HG03060 (cell line): ENCODE data around the gene RTN4R.
"Not testable (repeated sequence)": the region's sequence is repeated elsewhere in the genome, so short reads cannot be mapped to it uniquely, and the experiment has no call there.

Experiments used
- ATAC-seq: cut with Tn5 transposase; IDR thresholded peaks from one replicate; pipeline ENCODE4 v1.9.1; 2021; ENCODE audit warnings: low read depth, moderate number of reproducible peaks; ENCODE audit not compliant: unreplicated experiment

The RTN4R gene

GRCh38 chr22:20290045-20290392, 21.9 kb upstream of the RTN4R start:
- ATAC-seq = no peak

DNA sequence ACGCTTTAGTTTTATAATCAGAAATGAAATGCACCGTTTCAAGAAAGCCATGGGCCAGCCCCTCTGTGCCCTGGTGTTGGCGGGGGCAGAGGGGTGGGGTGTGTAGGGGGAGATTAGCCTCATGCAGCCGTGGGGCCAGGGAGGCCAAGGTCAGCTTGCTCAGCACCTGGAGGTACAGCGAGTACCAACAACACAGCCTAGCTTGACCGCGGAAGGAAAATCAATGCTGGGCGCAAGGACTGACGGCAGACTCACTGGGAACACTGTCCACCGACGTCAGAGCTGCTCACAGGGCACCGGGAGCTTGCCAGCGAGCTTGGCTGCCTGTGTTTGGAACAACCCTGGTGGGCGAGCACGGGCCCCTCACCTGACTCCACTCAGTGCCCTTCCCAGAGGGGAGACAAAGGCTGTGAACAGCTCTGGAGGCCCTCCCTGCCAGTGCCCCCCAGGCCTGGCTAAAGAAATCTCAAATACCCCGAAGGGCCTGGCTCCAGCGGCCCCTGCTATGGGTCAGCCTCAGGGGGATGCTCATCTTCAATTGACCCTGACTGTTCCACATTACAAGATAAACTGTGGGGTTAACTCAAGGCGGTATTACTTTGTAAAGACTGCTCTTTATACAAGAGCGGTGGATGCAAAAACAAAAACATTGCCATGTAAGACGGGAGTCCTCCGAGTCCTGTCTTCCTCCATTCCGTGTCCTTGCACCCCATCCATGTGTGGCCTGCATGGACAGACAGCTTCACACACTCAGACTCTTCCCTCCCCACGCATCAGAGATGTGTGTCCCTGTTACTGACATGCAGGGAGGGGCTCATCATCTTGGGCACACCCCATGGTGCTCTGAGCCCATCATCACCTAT, 21.3 kb upstream of the RTN4R start:
- ATAC-seq = not testable (repeated sequence)

DNA sequence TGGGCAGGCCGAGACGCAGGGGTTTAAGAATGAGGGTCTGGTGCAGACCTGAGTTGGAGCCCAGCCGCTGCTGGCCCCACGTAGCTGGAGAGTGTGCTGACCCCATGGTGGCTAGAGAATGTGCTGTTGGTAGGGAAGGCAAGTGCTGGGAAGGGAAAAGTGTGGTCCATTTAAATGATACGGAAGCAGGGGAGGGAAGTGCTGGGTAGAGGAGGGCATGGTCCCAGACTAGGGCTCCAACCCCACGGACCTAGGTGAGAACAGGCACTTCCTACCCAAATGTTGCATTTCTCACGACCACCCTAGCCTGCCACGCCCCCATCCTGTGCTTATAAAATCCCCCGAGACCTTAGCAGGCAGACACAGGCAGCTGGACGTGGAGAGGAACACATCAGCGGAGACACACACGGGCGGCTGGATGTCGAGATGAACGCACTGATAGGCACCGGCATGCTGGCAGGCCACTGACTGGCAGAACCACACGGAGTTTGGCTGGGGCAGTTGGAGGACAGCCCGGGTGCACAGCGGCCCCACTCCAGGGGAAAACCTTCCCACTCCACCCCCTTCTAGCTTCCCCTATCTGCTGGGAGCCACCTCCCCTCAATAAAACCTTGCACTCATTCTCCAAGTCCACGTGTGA, 18.8 kb upstream of the RTN4R start:
- ATAC-seq = not testable (repeated sequence)

DNA sequence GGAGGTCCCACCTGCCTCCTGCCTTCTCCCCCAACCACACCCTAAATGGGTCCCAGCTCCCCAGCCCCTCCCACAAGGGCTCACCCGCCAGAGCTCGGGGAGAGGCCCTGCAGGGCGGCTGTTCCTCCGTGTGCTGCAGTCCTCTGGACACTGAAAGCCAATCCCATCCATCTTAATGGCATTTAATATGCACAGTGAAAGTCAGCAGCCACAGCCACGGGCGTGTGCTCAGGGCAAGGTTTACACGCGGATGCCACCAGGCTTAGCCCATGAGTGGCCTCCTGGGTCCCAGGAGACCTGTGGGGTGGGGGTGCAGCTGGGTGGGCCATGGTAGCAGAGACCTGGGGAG, 18.2 kb upstream of the RTN4R start:
- ATAC-seq = not testable (repeated sequence)

DNA sequence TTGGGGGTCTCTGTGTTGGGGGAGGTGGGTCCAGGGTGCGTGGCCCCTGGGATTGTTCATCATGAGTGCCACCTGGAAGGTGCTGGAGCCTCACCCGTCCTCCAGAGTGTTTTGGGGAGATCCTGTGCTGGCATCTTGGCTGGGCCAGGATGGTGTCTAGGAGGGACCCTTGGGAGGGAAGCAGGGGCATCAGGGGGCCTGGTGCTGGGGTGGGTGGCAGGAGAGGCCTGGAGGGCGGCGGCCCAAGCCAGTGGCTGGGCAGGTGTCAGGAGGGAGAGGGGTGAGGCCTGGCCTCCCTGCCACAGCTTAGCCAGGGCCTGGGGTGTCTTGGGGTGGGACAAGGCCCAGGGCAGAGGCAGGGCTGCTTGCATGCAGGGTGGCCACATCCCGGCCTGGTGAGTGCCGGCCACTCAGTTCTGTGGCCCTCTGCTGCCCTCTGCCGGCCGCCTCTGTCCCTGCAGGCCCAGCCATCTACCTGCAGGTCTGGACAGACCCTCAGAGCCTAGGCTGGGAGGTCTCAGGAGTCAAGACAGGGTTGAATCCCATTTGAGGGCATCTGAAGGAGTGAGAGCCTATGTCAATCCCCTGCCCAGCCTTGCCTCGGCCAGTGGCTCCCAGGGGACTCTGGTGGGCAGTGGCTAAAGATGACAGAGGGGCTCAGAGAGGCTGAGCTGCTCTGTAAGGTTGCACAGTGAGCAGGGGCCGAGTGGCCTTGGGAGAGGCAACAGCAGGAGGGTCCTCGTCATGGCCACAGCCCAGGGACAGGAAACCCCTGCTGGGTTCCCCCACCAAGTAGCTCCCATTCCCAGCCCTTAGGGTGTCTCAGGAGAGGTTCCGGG, 17.6 kb upstream of the RTN4R start:
- not testable (repeated sequence) for ATAC-seq

DNA sequence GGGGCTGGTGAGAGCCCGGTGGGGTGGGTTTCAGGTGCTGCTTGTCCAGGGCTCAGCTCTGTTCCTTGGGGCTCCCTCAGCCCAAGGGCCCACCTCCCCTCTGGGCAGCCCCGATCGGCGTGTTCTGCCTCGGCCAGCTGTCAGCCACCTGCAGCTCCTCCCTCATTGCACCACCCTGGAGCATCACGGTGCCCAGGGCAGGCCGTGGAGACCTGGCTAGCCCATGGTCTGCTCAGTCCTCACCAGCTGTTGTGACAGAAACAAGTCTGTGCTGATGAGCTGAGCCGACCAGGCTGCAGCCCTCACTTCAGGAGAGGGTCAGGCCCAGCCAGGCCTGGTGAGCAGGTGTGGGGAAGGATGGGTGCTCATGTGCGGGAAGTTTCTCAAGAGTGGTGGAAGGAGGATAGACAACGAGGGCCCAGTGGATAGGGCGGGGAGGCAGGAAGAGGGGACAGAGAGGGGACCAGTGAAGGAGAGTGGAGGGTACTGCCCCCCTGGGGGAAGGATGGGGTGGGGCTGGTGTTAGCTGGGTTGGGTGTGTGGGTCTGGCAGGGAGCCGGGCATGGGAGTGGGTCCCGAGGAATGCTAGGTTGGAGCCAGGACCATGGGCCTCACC, 16.5 kb upstream of the RTN4R start:
- ATAC-seq = no peak

- no peak for ATAC-seq
Measured at GRCh38 chr22:20283674-20284066, 15.6 kb upstream of the RTN4R start.

GRCh38 chr22:20282901-20283673, 15.0 kb upstream of the RTN4R start:
- no peak for ATAC-seq

DNA sequence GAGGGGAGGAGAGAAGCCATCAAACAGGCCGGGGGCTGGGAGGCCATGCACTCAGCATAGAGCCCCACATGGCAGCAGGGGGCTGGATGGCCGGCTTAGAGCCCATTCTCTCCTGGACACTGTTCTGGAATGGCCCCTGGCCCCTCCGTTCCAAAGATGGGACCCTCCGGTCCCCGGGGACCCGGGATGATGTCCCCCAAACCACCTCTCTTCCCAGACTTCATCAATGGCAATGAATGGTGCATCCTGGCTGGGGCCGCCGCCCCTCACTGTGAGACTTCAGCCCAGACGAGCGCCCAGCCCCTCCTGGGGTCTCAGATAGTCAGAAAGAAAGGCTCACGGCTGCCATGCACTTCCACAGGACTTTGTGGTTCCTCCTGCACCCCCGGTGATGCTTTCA, 13.8 kb upstream of the RTN4R start:
- ATAC-seq = no peak

- ATAC-seq = not testable (repeated sequence)
Measured at GRCh38 chr22:20281473-20281872, 13.4 kb upstream of the RTN4R start.

GRCh38 chr22:20280866-20281265, 12.7 kb upstream of the RTN4R start:
- no peak for ATAC-seq

GRCh38 chr22:20280163-20280562, 12.0 kb upstream of the RTN4R start:
- ATAC-seq = not testable (repeated sequence)

DNA sequence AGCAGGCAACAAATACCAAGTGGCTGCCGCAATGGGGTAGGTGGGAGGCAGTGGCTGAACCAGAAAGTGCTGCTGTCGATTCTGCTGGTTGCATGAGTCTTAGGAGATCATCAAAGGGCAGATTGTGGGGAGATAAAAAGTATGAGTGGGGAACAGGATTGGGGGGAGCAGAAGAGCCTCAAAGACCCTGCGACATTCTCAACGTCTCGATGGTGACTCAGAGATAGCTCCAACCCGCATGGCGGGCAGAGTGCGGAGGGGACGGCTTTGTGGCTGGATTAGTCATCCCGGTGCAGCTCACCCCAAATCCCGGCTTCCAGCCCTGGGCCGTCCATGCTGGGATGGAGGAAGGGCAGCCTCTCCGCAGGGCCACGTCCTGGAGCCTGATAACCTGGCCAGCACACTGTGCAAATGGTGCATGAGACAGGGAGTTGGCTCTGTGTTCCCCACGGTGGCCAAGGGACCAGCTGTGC, 11.6 kb upstream of the RTN4R start:
- no peak for ATAC-seq

- not testable (repeated sequence) for ATAC-seq
Measured at GRCh38 chr22:20278726-20279490, 10.8 kb upstream of the RTN4R start.

DNA sequence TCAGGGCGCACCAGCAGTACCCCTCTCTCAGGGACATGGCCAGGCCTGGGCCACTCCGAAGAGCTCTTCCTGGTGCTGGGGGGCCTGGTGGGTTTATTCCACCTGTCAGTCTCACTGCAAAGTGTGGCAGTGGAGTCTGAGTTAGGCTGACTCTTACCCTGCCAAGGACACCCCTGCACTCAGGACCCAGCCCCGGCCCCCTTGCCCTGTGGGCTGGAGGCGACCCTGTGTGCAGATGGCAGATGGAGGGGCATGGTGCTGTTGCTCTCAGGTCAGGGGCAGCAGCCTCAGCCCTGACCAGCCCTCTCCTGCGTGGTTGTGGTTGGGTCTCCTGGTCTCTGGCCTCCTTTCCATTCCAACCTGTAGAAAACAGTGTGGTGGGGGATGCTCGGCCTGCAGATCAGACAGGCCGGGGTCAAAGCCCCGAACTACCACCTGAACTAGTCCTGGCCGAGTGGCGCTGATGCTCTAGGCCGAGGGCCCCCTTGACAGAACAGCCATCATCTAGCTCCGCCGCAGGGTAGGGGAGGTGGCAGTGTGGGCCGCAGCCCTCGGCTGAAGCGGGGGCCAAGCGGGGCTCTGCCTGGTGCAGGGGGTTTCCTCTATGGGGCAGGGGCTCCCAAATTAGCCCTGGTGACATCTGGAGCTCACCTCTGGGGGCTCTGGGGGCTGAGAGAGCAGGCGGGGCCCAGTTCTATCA, 10.0 kb upstream of the RTN4R start:
- ATAC-seq = not testable (repeated sequence)

DNA sequence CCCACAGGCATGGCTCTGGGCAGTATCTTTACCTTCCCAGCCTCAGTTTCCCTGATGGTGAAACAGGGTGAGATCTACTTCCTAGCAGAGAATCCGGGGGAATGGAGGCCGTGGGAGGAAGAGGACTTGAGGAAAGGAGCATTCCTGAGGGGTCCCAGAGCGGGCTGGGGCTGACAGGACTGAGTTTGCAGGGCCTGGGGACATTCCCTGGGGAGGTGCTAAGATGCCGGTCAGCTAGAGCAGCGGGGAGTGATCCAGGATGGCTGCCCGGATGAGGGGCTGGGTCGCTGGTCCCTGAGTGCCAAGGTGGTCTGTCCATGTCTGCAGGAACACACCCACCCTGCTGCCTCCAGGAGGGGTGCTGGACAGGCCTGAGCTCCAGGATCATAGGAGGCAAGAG, 8.3 kb upstream of the RTN4R start:
- ATAC-seq = no peak

- no peak for ATAC-seq
Measured at GRCh38 chr22:20275836-20276235, 7.7 kb upstream of the RTN4R start.

DNA sequence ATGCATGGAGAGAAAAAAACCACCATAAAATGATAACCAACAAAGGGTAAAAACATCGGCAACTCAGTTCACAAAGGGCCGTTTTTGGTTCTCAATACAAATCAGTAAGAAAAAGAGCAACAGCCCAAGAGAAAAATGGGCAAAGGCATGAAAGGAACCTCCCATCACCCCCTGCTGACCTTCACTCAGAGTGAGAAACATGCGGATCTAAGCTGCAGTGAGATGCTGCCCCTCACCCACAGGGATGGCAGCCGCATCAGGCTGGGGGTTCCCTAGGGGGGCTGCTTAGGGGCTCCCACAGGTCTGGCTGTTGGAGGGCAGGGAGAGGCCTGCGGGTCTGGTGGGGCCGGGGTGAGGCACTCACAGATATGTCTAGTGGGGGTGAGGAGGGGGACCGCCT, 7.2 kb upstream of the RTN4R start:
- not testable (repeated sequence) for ATAC-seq

GRCh38 chr22:20274374-20274773, 6.3 kb upstream of the RTN4R start:
- not testable (repeated sequence) for ATAC-seq
